HL-60 (cell line): ENCODE measurements around the gene MRPL30.

ENCODE experiments used
- DNase-seq, 2 experiments: peaks; one replicate each; pipeline ENCODE4 v3.0.0-alpha.2; 2010 to 2020; ENCODE audit warnings: low read depth in 1 of 2, low spot score in 1 of 2
- H3K27ac ChIP-seq: fragments of 250-450 bp; sonication (Bioruptor Pico); replicated peaks from 2 replicates; pipeline ENCODE4 v1.5.1; 2020; ENCODE audit warnings: mild to moderate bottlenecking, moderate library complexity
- H3K27me3 ChIP-seq: fragments of 250-450 bp; sonication (Bioruptor Pico); 2 replicates; pipeline ENCODE4 v1.5.1; 2021; ENCODE audit warnings: mild to moderate bottlenecking, moderate library complexity; ENCODE audit not compliant: insufficient read depth, poor library complexity, severe bottlenecking
- H3K4me3 ChIP-seq: replicated peaks from 2 replicates; pipeline ENCODE4 v1.5.1; 2011; ENCODE audit warnings: mild to moderate bottlenecking, control low read depth, low read length; ENCODE audit not compliant: insufficient read depth
- CTCF ChIP-seq: IDR thresholded peaks from one replicate; pipeline ENCODE4 v1.5.1; 2011; ENCODE audit warnings: low read length, control low read depth, inconsistent platforms; ENCODE audit not compliant: insufficient read depth
- GABPA ChIP-seq: IDR thresholded peaks from 2 replicates; pipeline ENCODE4 v1.6.1; 2012; ENCODE audit warnings: low read depth
- POLR2AphosphoS5 ChIP-seq: IDR thresholded peaks from 2 replicates; pipeline ENCODE4 v1.6.1; 2012; ENCODE audit warnings: low read depth
- SPI1 ChIP-seq: IDR thresholded peaks from 2 replicates; pipeline ENCODE4 v1.6.1; 2012; ENCODE audit warnings: low read depth, mild to moderate bottlenecking, borderline replicate concordance
- TF ChIP-seq, protein P1 (sequence below): IDR thresholded peaks from 2 replicates; pipeline ENCODE4 v1.6.1; 2012; ENCODE audit warnings: low read depth; ENCODE audit not compliant: insufficient replicate concordance

MRPL30 gene

DNA sequence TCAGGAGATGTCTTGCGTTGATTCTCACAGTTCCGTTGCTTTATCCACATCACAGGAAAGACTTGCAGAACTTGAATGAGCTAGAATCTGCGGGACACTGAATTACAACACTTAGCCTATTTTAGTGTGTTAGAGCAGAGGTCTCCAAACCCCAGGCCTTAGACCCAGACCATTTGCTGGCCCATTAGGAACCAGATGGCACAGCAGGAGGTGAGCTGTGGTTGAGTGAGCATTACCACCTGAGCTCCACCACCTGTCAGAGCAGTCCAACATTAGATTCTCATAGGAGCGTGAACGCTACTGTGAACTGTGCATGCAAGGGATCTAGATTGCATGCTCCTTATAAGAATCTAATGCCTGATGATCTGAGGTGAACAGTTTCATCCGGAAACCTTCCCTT lies 3.8 kb downstream of the MRPL30 start:
- Histone ChIP-seq H3K4me3 (no peak overlapping the region), H3K27me3 (no peaks in the 10 kb centered on the region), H3K27ac (no peak overlapping the region)
- no peak for TF ChIP-seq GABPA
- no peak for TF ChIP-seq SPI1
- TF ChIP-seq POLR2AphosphoS5 = no peak
- TF ChIP-seq, protein P1, sequence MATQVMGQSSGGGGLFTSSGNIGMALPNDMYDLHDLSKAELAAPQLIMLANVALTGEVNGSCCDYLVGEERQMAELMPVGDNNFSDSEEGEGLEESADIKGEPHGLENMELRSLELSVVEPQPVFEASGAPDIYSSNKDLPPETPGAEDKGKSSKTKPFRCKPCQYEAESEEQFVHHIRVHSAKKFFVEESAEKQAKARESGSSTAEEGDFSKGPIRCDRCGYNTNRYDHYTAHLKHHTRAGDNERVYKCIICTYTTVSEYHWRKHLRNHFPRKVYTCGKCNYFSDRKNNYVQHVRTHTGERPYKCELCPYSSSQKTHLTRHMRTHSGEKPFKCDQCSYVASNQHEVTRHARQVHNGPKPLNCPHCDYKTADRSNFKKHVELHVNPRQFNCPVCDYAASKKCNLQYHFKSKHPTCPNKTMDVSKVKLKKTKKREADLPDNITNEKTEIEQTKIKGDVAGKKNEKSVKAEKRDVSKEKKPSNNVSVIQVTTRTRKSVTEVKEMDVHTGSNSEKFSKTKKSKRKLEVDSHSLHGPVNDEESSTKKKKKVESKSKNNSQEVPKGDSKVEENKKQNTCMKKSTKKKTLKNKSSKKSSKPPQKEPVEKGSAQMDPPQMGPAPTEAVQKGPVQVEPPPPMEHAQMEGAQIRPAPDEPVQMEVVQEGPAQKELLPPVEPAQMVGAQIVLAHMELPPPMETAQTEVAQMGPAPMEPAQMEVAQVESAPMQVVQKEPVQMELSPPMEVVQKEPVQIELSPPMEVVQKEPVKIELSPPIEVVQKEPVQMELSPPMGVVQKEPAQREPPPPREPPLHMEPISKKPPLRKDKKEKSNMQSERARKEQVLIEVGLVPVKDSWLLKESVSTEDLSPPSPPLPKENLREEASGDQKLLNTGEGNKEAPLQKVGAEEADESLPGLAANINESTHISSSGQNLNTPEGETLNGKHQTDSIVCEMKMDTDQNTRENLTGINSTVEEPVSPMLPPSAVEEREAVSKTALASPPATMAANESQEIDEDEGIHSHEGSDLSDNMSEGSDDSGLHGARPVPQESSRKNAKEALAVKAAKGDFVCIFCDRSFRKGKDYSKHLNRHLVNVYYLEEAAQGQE = no peak
- TF ChIP-seq CTCF = no peak
- DNase-seq = no peak

DNA sequence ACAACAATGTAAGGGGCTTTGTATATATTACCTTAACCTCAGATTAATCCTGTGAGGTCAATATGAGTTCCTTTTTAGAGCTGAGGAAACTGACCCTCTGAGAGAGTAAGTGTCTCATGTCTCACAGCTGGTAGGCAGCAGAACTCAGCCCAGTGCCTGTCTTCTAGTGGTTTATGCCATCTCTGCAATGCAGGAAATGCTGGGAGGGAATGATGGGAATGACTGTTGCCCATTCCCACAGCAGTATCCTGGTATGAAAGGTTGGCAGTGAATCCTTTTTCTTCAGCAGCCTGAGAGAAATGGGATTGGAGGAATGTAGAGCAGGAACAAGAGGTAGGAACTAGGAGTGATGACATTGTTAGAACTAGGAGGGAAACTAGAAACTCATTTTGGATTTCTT lies 6.0 kb downstream of the MRPL30 start:
- H3K27me3 ChIP-seq = no peaks in the 10 kb centered on the region
- no peak overlapping the region for H3K4me3 ChIP-seq
- no peak for DNase-seq
- TF ChIP-seq SPI1 (no peak), CTCF (no peak), POLR2AphosphoS5 (no peak), GABPA (no peak)
- TF ChIP-seq, protein P1 = no peak
- H3K27ac ChIP-seq = no peak overlapping the region

GRCh38 chr2:99188357-99188756 lies 7.4 kb downstream of the MRPL30 start:
- H3K27ac ChIP-seq = no peak overlapping the region
- H3K27me3 ChIP-seq = no peaks in the 10 kb centered on the region
- DNase-seq = no peak
- no peak for TF ChIP-seq SPI1
- TF ChIP-seq, protein P1 = no peak
- no peak for TF ChIP-seq POLR2AphosphoS5
- TF ChIP-seq CTCF = no peak
- TF ChIP-seq GABPA = no peak
- H3K4me3 ChIP-seq = no peak overlapping the region
